Thoracic aorta (tissue), 2 donors: ENCODE measurements around the gene VEGFA. TPM values are rescaled to one million over a fixed set of nuclear protein-coding genes. Genes with fewer than 3 reads are reported as not detected.

Experiments used
- ATAC-seq: fragments of 150-250 bp; one replicate; pipeline ENCODE4 v1.8.0; 2017; ENCODE audit warnings: low read depth; ENCODE audit not compliant: insufficient number of reproducible peaks, low FRiP score
- DNase-seq: peaks from one replicate; pipeline ENCODE4 v3.0.0-alpha.2; 2020; ENCODE audit warnings: low spot score
- H3K27ac ChIP-seq, 2 donors: fragments of 200-600 bp; sonication (generic); 1 replicate in 1 of 2; 2 replicates in 1 of 2; pipeline ENCODE4 v1.5.1; 2016; ENCODE audit warnings: mild to moderate bottlenecking in 2 of 2, moderate library complexity in 2 of 2
- H3K27me3 ChIP-seq: fragments of 200-600 bp; sonication (generic); replicated peaks from 2 replicates; pipeline ENCODE4 v1.6.0; 2016; ENCODE audit warnings: mild to moderate bottlenecking; ENCODE audit not compliant: insufficient read depth
- H3K36me3 ChIP-seq: fragments of 200-600 bp; sonication (generic); one replicate; pipeline ENCODE4 v1.5.1; 2016
- H3K4me1 ChIP-seq, 2 donors: fragments of 200-600 bp; sonication (generic); 1 replicate in 1 of 2; 2 replicates in 1 of 2; pipeline versions ENCODE4 v1.5.1 to v1.6.0; 2016; ENCODE audit warnings: low read depth in 2 of 2, mild to moderate bottlenecking in 1 of 2; ENCODE audit not compliant: control insufficient read depth in 1 of 2
- H3K4me3 ChIP-seq: fragments of 200-600 bp; sonication (generic); 2 replicates; pipeline ENCODE4 v1.5.1; 2016; ENCODE audit warnings: mild to moderate bottlenecking
- H3K9me3 ChIP-seq: fragments of 200-600 bp; sonication (generic); 2 replicates; pipeline ENCODE4 v1.5.1; 2016
- CTCF ChIP-seq: fragments of 200-600 bp; sonication (generic); IDR thresholded peaks from one replicate; pipeline ENCODE4 v1.5.1; 2019; ENCODE audit warnings: antibody characterized with exemption
- total RNA-seq, 2 donors: library from RNA; depleted of rRNA; stranded (reverse); fragments of >200 nt; gene quantifications; one replicate each; pipeline versions ENCODE4 v1.1.0 to v1.2.3, GENCODE V29; 2016

The VEGFA gene
- total RNA-seq, 2 donors from 2014 or later: 36.0 to 117 TPM

DNA sequence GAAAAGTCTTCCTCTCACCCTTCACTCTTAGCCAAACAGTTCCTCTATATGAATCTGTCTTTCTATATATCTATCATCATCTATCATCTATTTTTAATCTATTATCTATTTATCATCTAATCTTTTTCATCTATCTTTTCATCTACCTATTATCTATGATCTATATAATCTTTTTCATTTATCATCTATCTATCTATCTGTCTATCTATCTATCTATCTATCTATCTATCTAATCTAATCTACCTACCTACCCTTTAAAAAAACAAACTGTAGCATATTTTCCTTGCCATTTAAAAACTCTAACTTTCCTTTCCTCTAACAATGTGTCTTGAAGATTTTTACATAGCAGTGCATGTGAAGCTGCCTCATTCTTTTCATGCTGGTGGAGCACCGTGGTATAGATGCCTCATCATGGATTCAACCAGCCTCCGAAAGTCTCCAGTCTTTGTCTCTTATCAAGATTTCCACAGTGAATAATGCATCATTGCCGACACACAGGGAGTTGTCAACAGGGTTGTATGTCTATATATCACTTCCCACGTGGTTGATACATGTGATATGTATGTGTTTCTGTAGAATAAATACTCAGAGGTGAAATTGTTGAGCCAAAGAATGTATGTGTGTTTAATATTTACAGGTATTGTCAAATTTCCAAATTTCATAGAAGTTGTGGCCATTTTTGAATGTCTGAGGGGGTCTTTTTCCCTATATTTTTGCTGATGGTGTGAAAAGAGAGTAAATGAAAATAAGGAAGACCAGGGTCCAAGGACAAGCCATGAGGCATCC, 51.3 kb downstream of the VEGFA start:
- Histone ChIP-seq H3K4me1 (no peaks in the 10 kb centered on the region), H3K27me3 (no peaks in the 10 kb centered on the region), H3K36me3 (no peaks in the 10 kb centered on the region), H3K9me3 (no peaks in the 10 kb centered on the region), H3K27ac (no peak overlapping the region), H3K4me3 (no peak overlapping the region)
- no peak for ATAC-seq
- no peak for TF ChIP-seq CTCF
- DNase-seq: no peak

DNA sequence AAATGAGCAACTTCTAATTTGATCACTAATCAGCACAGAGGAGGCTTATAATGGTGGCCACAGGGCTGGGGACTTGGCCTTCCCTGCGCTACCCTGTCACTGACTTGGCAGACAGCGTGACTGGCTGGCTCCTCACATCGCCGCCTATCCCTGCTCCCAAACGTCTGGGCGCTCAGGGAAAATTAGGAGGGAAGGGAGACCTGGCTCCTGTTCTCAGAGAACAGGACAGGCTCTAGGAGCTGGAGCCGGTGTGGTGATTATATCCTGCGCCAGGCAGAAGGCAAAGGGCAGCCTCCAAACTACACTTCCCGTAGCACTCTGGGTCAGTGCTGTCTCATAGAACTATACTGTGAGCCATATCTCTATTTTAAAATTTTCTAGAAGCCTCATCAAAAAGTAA, 53.4 kb downstream of the VEGFA start:
- ATAC-seq (no peak), DNase-seq (no peak)
- H3K36me3 ChIP-seq: no peaks in the 10 kb centered on the region
- H3K4me3 ChIP-seq: no peak overlapping the region
- H3K27me3 ChIP-seq: no peaks in the 10 kb centered on the region
- H3K27ac ChIP-seq: no peak overlapping the region
- TF ChIP-seq CTCF: no peak
- no peaks in the 10 kb centered on the region for H3K4me1 ChIP-seq
- no peaks in the 10 kb centered on the region for H3K9me3 ChIP-seq

- TF ChIP-seq CTCF: no peak
- DNase-seq (no peak), ATAC-seq (no peak)
- Histone ChIP-seq H3K27ac (no peak overlapping the region), H3K36me3 (no peaks in the 10 kb centered on the region), H3K4me1 (no peaks in the 10 kb centered on the region), H3K27me3 (no peaks in the 10 kb centered on the region), H3K9me3 (no peaks in the 10 kb centered on the region), H3K4me3 (no peak overlapping the region)
These were observed 54.1 kb downstream of the VEGFA start for GRCh38 chr6:43823879-43824702.

DNA sequence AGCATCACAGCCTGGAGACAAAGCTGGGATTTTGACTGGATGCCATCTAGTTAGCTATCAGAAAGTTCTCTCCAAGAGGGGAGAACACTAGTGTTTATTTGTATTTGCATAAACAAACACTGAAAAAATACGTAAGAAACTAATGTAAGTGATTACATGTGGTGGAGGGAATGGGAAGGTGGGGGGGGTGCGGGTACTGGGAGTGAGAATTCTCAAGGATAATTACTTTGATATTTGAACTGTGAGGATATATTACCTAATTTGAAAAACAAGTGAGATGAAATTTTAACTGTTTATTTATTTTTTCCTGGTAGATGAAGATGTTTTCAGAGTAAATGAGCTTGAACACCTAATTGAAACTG, 54.7 kb downstream of the VEGFA start:
- TF ChIP-seq CTCF: no peak
- no peak overlapping the region for H3K27ac ChIP-seq

More for the DNA sequence above, 54.7 kb downstream of the VEGFA start:
- H3K36me3 ChIP-seq: no peaks in the 10 kb centered on the region
- H3K4me3 ChIP-seq: no peak overlapping the region
- no peaks in the 10 kb centered on the region for H3K9me3 ChIP-seq
- no peak for DNase-seq
- no peak for ATAC-seq
- H3K4me1 ChIP-seq: no peaks in the 10 kb centered on the region
- H3K27me3 ChIP-seq: no peaks in the 10 kb centered on the region
